Upper lobe of right lung (tissue), 1 donor: ENCODE data around the gene DHRS3. TPM values are rescaled to one million over a fixed set of nuclear protein-coding genes. Genes with fewer than 3 reads are reported as not detected.
"Not testable (repeated sequence)": the region's sequence is repeated elsewhere in the genome, so short reads cannot be mapped to it uniquely, and the experiment has no call there.

Experiments
- ATAC-seq: fragments of 200-7000 bp; cut with Tn5 transposase; one replicate; pipeline ENCODE4 v1.9.1; 2020; ENCODE audit warnings: mild to moderate bottlenecking, moderate library complexity
- DNase-seq: peaks from one replicate; pipeline ENCODE4 v3.0.0-alpha.2; 2020
- H3K27ac ChIP-seq: fragments of 200-600 bp; one replicate; pipeline ENCODE4 v1.8.0; 2022
- H3K27me3 ChIP-seq: fragments of 200-600 bp; one replicate; pipeline ENCODE4 v1.8.0; 2022; ENCODE audit warnings: mild to moderate bottlenecking
- H3K36me3 ChIP-seq: fragments of 200-600 bp; one replicate; pipeline ENCODE4 v1.8.0; 2022
- H3K4me1 ChIP-seq: fragments of 200-600 bp; one replicate; pipeline ENCODE4 v1.8.0; 2022
- H3K4me3 ChIP-seq: fragments of 200-600 bp; one replicate; pipeline ENCODE4 v1.8.0; 2022; ENCODE audit warnings: mild to moderate bottlenecking
- H3K9me3 ChIP-seq: fragments of 200-600 bp; one replicate; pipeline ENCODE4 v1.8.0; 2022
- intact Hi-C: fragments of 100-400 bp; cut with DNase I; formaldehyde crosslinking; loops from one replicate; pipeline ENCODE4 v1.11.0; 2022
- total RNA-seq: library from RNA; stranded (reverse); fragmentation: NEBNext Ultra II Directional; extraction: Animal tissue kit (Norgen Biotek cat#: 25700); gene quantifications from one replicate; pipeline ENCODE4 v1.2.1, GENCODE V29; 2021
- TF ChIP-seq, protein P1 (sequence below): fragments of 200-600 bp; IDR thresholded peaks from one replicate; pipeline ENCODE4 v1.8.0; 2022; ENCODE audit warnings: antibody characterized with exemption
- donor health status: DM: no; HTN: yes; CAD: no; lungs with severe emphysema.

Gene DHRS3
- total RNA-seq, 1 donor from 2014 or later, result 106 TPM

DNA sequence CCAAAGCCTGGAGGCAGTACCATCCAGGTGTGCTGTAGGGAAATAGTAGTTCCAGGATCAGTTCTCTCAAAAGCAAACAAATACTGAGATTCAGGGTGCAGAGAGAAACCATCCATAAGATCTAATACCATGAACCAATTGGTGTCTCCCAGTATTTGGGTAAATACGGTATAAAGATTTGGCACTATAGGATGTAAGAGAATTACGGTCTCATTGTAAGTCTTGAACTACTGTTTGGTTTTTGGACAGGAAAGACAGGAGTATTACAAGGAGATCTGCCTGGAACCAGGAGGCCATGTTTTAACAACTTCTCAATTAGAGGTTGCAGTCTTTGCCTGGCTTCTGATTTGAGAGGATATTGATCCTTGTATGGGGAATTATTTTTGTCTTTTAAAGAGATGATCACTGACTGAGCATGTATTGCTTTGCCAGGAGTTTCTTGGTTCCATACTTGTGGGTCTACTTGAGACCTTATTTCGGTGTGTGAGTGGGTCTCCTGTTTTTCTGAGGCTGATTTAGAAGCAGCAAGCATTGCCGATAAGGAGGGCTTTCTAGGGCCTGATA, 36.1 kb upstream of the DHRS3 start:
- TF ChIP-seq, protein P1, sequence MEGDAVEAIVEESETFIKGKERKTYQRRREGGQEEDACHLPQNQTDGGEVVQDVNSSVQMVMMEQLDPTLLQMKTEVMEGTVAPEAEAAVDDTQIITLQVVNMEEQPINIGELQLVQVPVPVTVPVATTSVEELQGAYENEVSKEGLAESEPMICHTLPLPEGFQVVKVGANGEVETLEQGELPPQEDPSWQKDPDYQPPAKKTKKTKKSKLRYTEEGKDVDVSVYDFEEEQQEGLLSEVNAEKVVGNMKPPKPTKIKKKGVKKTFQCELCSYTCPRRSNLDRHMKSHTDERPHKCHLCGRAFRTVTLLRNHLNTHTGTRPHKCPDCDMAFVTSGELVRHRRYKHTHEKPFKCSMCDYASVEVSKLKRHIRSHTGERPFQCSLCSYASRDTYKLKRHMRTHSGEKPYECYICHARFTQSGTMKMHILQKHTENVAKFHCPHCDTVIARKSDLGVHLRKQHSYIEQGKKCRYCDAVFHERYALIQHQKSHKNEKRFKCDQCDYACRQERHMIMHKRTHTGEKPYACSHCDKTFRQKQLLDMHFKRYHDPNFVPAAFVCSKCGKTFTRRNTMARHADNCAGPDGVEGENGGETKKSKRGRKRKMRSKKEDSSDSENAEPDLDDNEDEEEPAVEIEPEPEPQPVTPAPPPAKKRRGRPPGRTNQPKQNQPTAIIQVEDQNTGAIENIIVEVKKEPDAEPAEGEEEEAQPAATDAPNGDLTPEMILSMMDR, result no peak
- Histone ChIP-seq H3K4me3 (no peak overlapping the region), H3K36me3 (no peaks in the 10 kb centered on the region), H3K27me3 (no peaks in the 10 kb centered on the region), H3K27ac (no peak overlapping the region), H3K9me3 (no peaks in the 10 kb centered on the region), H3K4me1 (no peaks in the 10 kb centered on the region)
- DNase-seq (no peak), ATAC-seq (no peak)
- intact Hi-C loops, result no loop called here

GRCh38 chr1:12649971-12650421, 32.0 kb upstream of the DHRS3 start:
- H3K4me3 ChIP-seq, result no peak overlapping the region
- no peak for ATAC-seq
- H3K9me3 ChIP-seq, result no peaks in the 10 kb centered on the region
- H3K4me1 ChIP-seq, result no peaks in the 10 kb centered on the region
- no peaks in the 10 kb centered on the region for H3K27me3 ChIP-seq
- TF ChIP-seq, protein P1, result no peak
- H3K36me3 ChIP-seq, result no peaks in the 10 kb centered on the region
- DNase-seq, result no peak
- intact Hi-C loops, result no loop called here
- no peak overlapping the region for H3K27ac ChIP-seq

- intact Hi-C loops, result no loop called here
- TF ChIP-seq, protein P1, result no peak
- Histone ChIP-seq H3K9me3 (no peaks in the 10 kb centered on the region), H3K27ac (no peak overlapping the region), H3K4me1 (no peaks in the 10 kb centered on the region), H3K4me3 (no peak overlapping the region), H3K27me3 (no peaks in the 10 kb centered on the region), H3K36me3 (no peaks in the 10 kb centered on the region)
- no peak for ATAC-seq
- no peak for DNase-seq
Observed at GRCh38 chr1:12648741-12649140, 30.7 kb upstream of the DHRS3 start.

DNA sequence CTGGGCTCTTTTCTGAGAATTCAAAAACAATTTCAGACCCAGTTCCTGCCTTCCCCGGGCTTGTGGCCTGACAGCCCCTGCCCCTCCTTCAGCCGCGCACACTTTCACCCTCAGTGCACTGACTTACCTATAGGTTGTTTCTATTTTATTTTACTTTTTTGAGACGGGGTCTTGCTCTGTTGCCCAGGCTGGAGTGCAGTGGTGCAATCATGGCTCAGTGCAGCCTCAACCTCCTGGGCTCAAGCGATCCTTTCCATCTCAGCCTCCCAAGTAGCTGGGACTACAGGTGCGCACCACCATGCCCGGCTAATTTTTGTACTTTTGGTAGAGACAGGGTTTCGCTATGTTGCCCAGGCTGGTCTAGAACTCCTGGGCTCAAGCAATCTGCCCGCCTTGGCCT, 27.4 kb upstream of the DHRS3 start:
- not testable (repeated sequence) for H3K27ac ChIP-seq, ATAC-seq

DNA sequence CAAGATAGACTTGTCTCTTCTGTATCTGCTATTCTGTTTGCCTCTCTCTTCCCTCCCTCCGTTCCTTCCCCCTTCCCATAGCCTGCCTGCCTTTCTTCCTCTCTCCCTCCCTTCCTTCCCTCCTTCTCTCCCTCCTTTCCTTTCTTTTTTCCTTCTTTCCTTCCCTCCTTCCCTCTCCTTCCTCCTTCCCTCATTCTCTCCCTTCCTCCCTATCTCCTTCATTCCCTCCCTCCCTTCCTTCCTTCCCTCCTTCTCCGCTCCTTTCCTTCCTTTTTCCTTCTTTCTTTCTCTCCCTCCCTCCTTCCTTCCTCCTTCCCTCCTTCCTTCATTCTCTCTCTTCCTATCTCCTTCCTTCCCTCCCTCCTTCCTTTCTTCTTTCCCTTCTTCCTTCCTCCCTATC, 26.8 kb upstream of the DHRS3 start:
- intact Hi-C loops, result no loop called here
- H3K4me3 ChIP-seq, result no peak overlapping the region
- H3K36me3 ChIP-seq, result no peaks in the 10 kb centered on the region
- TF ChIP-seq, protein P1, result no peak
- DNase-seq, result no peak
- no peak overlapping the region for H3K27ac ChIP-seq
- H3K9me3 ChIP-seq, result no peaks in the 10 kb centered on the region
- H3K4me1 ChIP-seq, result no peaks in the 10 kb centered on the region
- no peak for ATAC-seq
- H3K27me3 ChIP-seq, result no peaks in the 10 kb centered on the region

More for the DNA sequence above, 27.4 kb upstream of the DHRS3 start:
- H3K9me3 ChIP-seq, intact Hi-C loops, H3K4me1 ChIP-seq, H3K36me3 ChIP-seq, H3K27me3 ChIP-seq, H3K4me3 ChIP-seq: not testable (repeated sequence)
- DNase-seq, result peak; percentile 26

DNA sequence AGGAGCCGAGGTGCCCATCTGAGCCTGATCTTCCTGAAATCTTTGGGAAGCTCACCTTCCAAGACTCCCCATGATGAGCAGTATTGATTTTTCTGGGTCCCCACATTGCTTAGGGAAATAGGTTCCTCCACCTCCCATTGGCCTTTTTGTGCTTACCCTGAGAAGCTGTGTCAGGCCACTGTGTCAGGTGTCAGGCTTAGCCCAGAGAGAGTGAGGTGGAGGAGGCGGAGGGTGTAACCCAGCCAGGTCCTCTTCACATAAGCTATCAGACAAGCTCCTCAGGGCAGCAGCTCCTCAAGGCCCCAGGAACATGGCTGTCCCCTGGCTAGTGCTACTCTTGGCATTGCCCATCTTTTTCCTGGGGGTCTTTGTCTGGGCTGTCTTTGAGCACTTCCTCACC, 26.2 kb upstream of the DHRS3 start:
- no peaks in the 10 kb centered on the region for H3K36me3 ChIP-seq
- peaks cover 5% of the 10 kb centered on the region for H3K9me3 ChIP-seq
- no peak overlapping the region for H3K4me3 ChIP-seq
- H3K4me1 ChIP-seq, result no peaks in the 10 kb centered on the region
- H3K27ac ChIP-seq, result no peak overlapping the region
- TF ChIP-seq, protein P1, result no peak
- DNase-seq (no peak), ATAC-seq (no peak)
- intact Hi-C loops, result no loop called here
- no peaks in the 10 kb centered on the region for H3K27me3 ChIP-seq
